ENCODE data around the gene PAWR. TPM values are rescaled to one million over a fixed set of nuclear protein-coding genes. Genes with fewer than 3 reads are reported as not detected.
"Not testable (repeated sequence)": the region's sequence is repeated elsewhere in the genome, so short reads cannot be mapped to it uniquely, and the experiment has no call there.

PAWR gene
- total RNA-seq, 2 donors from 2014 or later, result 14.2 to 24.3 TPM

DNA sequence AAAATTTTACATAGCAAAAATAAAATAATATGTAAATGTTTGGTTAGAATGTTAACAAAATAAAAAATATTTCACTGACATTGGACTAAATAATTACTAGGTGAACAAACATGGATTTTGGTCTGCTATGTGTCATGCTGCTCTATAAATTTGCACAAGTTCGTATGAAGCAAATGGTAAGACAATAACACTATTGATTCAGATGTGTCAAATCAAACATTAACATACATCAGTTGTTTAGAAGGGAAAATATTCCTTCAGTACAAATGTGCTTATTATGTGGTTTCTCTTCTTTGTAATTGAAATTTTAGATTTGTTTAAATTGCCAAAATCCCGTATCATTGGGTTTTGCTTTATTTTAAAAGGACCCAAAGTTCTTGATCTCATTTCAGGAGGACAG, 46.9 kb downstream of the PAWR start:
- TF ChIP-seq, protein P1, sequence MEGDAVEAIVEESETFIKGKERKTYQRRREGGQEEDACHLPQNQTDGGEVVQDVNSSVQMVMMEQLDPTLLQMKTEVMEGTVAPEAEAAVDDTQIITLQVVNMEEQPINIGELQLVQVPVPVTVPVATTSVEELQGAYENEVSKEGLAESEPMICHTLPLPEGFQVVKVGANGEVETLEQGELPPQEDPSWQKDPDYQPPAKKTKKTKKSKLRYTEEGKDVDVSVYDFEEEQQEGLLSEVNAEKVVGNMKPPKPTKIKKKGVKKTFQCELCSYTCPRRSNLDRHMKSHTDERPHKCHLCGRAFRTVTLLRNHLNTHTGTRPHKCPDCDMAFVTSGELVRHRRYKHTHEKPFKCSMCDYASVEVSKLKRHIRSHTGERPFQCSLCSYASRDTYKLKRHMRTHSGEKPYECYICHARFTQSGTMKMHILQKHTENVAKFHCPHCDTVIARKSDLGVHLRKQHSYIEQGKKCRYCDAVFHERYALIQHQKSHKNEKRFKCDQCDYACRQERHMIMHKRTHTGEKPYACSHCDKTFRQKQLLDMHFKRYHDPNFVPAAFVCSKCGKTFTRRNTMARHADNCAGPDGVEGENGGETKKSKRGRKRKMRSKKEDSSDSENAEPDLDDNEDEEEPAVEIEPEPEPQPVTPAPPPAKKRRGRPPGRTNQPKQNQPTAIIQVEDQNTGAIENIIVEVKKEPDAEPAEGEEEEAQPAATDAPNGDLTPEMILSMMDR (IDR thresholded peaks at IDR 0.05), result no peak
- H3K27ac ChIP-seq, result no peak overlapping the region
- H3K4me3 ChIP-seq, result no peak overlapping the region
- no peaks in the 10 kb centered on the region for H3K36me3 ChIP-seq
- no peak for DNase-seq (ENCODE audit: low spot score)
- peaks cover 0 to 4% of the 10 kb centered on the region in 2 donors for H3K4me1 ChIP-seq
- no peaks in the 10 kb centered on the region for H3K27me3 ChIP-seq
- no peaks in the 10 kb centered on the region for H3K9me3 ChIP-seq

DNA sequence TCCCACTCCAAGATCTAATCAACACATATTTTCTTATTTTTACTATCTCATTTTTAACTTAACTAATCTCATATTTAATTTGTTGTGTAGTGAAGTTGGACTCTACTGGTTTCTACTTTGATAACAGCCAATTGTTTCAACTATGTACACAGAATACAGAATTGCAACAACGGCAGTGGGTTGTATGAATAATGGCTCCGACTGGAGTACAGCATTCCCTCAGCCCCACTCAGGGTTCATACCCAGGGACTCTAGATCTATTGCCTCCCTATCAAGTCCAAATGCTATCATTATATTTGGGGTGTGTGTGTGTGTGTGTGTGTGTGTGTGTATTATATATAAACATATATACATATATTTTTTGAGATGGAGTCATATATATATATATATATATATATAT, 52.3 kb downstream of the PAWR start:
- TF ChIP-seq, protein P1 (IDR thresholded peaks at IDR 0.05), result no peak
- Histone ChIP-seq H3K4me3 (no peak overlapping the region), H3K36me3 (no peaks in the 10 kb centered on the region), H3K27me3 (no peaks in the 10 kb centered on the region), H3K4me1 (peaks cover 0 to 2% of the 10 kb centered on the region in 2 donors), H3K27ac (no peak overlapping the region), H3K9me3 (no peaks in the 10 kb centered on the region)
- DNase-seq (ENCODE audit: low spot score), result no peak

DNA sequence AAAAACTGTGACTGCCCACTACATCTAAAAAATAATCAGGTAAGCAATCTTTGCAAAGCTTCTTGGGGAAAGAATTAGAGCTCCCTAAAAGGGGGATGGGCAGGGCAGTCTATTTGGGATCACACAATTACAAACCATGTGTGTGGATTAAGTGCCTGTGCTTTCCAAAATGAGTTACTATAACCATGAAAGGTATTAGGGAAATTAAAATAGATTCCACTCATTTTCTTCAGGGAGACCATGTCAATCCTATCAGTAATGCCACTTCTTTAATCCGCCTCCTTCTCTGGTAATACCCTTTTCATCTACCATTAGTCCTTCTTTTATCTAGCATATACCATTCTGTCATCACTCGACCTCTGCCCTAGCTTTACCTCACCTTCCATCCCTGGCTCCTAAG, 53.7 kb downstream of the PAWR start:
- TF ChIP-seq, protein P1 (IDR thresholded peaks at IDR 0.05), result no peak
- Histone ChIP-seq H3K27ac (no peak overlapping the region), H3K4me3 (no peak overlapping the region), H3K9me3 (no peaks in the 10 kb centered on the region), H3K4me1 (no peaks in the 10 kb centered on the region), H3K36me3 (no peaks in the 10 kb centered on the region), H3K27me3 (no peaks in the 10 kb centered on the region)
- DNase-seq (ENCODE audit: low spot score), result no peak

DNA sequence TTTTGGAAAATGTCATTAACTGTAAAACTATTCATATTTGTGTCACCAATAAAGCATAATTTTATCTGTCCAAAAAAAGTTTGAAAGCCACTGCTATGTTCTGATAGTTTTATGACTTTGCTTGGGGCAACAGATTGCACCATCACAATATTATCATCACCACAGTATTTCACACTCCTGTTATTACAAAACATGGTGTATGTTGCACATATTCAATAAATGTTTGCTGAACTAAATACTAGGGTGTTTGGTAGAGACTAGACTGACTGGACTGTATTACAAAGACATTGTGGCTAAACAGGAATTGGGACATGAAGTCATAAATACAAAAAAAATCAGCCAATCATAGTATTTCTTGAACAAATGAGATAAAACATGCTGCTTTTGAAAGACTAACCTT, 55.1 kb downstream of the PAWR start:
- Histone ChIP-seq H3K4me3 (no peak overlapping the region), H3K4me1 (no peaks in the 10 kb centered on the region), H3K9me3 (no peaks in the 10 kb centered on the region), H3K27me3 (no peaks in the 10 kb centered on the region), H3K36me3 (no peaks in the 10 kb centered on the region), H3K27ac (no peak overlapping the region)
- TF ChIP-seq, protein P1 (IDR thresholded peaks at IDR 0.05), result no peak
- DNase-seq (ENCODE audit: low spot score), result no peak

DNA sequence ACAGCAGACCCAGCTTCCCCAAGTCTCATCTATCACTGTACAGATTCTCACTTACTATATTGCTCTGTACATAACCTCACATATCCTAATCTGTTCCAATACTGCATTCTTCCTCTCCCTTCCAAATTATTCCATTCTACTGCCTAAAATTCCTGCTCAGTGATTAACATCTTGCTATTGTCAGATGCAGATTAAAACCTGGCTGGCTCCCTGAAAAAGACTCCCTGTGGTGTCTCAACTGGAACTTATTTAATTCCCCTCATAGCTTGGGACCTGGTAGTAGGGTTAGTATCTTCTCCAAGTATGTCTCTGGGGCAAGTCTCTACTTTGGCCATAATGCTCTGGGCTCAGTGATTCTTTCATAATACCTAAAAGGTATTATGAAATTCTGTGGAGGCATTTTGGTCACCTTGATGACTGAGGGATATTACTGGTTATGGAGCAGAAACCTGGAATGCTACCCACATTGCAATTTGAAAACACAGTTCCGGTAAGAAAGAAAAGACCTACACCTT, 55.8 kb downstream of the PAWR start:
- Histone ChIP-seq H3K36me3 (no peaks in the 10 kb centered on the region), H3K9me3 (no peaks in the 10 kb centered on the region), H3K27ac (no peak overlapping the region), H3K4me1 (no peaks in the 10 kb centered on the region), H3K27me3 (no peaks in the 10 kb centered on the region), H3K4me3 (no peak overlapping the region)
- TF ChIP-seq, protein P1 (IDR thresholded peaks at IDR 0.05), result no peak
- no peak for DNase-seq (ENCODE audit: low spot score)

DNA sequence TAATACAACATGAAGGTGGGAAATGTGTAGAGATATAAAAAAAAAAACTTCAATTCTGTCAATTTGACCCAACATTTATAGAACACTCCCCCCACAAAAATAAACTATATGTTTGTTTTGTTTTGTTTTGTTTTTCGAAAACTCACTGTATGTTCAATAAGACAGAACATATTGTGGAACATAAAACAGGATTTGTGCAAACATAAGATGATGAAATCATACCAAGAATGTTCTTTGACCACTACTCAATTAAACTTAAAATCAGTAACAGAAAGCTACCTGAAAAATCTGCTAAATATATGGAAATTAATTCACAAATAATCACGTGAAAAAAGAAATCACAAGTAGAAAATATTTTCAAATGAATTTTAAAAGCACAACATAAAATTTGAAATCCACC, 61.2 kb downstream of the PAWR start:
- Histone ChIP-seq H3K27ac (no peak overlapping the region), H3K9me3 (no peaks in the 10 kb centered on the region), H3K36me3 (no peaks in the 10 kb centered on the region), H3K27me3 (no peaks in the 10 kb centered on the region), H3K4me1 (no peaks in the 10 kb centered on the region), H3K4me3 (no peak overlapping the region)
- no peak for DNase-seq (ENCODE audit: low spot score)
- TF ChIP-seq, protein P1 (IDR thresholded peaks at IDR 0.05), result no peak

DNA sequence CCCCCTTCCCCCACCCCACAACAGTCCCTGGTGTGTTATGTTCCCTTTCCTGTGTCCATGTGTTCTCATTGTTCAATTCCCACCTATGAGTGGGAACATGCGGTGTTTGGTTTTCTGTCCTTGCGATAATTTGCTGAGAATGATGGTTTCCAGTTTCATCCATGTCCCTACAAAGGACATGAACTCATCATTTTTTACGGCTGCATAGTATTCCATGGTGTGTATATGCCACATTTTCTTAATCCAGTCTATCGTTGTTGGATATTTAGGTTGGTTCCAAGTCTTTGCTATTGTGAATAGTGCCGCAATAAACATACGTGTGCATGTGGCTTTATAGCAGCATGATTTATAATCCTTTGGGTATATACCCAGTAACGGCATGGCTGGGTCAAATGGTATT, 64.0 kb downstream of the PAWR start:
- H3K27ac ChIP-seq; H3K4me3 ChIP-seq; H3K4me1 ChIP-seq; H3K27me3 ChIP-seq; DNase-seq (ENCODE audit: low spot score); H3K9me3 ChIP-seq; H3K36me3 ChIP-seq: not testable (repeated sequence)

All from right atrium auricular region (tissue), 2 donors.